ENCODE results near the gene SYT13. TPM values are rescaled to one million over a fixed set of nuclear protein-coding genes. Genes with fewer than 3 reads are reported as not detected.

Gene SYT13
- total and polyA plus RNA-seq, 2 donors (not counting 3 experiments of a cell fraction or from before 2014, with no cell fraction given), result not detected

DNA sequence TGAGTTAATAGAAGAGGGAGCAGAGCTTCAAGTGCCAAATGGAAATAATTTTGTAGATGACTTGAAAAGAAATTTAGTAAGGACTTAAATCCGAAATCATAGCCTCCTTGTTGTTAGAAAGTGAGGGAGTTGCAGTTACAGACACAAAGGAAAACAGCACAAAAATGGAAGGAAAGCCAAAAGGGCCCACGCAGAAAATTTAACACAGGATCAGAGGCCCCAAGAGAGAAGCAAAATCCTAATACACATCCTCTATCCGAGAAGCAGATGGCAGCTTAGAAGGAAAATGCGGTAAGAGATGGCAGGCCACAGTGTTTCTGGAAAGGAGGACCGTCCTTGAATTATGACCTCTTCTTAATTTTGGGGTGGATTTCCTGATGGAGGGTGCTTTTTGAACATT is 48.7 kb upstream of the SYT13 start:
- Histone ChIP-seq H3K27me3 (ENCODE audit: control insufficient read depth in 2 of 2, insufficient read depth in 2 of 2, low read length in 2 of 2) (peaks cover 0 to 2% of the 10 kb centered on the region in 2 experiments), H3K4me3 (replicated peaks in 1 of 3; ENCODE audit: insufficient read depth in 1 of 3, low read depth in 1 of 3, low read length in 3 of 3) (no peak overlapping the region), H3K27ac (ENCODE audit: insufficient read depth, low read depth, low read length) (no peak overlapping the region), H3K4me2 (ENCODE audit: insufficient read depth, low read length) (no peak overlapping the region), H4K20me1 (replicated peaks; ENCODE audit: control insufficient read depth, extremely low read depth, insufficient read depth, low read length) (no peaks in the 10 kb centered on the region), H3K79me2 (ENCODE audit: control insufficient read depth, insufficient read depth, low read length) (no peaks in the 10 kb centered on the region), H2AFZ (ENCODE audit: low read depth, low read length) (no peak overlapping the region), H3K9me3 (replicated peaks; ENCODE audit: control insufficient read depth, insufficient read depth, low read length) (no peaks in the 10 kb centered on the region), H3K36me3 (ENCODE audit: control insufficient read depth in 2 of 2, extremely low read depth in 1 of 2, insufficient read depth in 2 of 2, low read length in 2 of 2) (no peaks in the 10 kb centered on the region), H3K9me1 (replicated peaks; ENCODE audit: control insufficient read depth, extremely low read depth, insufficient read depth, low read length) (no peaks in the 10 kb centered on the region), H3K4me1 (ENCODE audit: control insufficient read depth, extremely low read depth, insufficient read depth, low read length) (peaks cover 10% of the 10 kb centered on the region), H3K9ac (replicated peaks; ENCODE audit: extremely low read depth, insufficient read depth, low read length) (no peak overlapping the region)
- intact Hi-C loops (cut with micrococcal nuclease), result no loop called here
- FAIRE-seq (no peak), DNase-seq (ENCODE audit: low read depth, low spot score) (no peak)
- ChIA-PET CTCF (interaction anchor here (0.9 to 4.3 kb wide), 5 partner anchors 9 to 437 kb away, joined by 3 to 62 read pairs (median 3); no protein-coding TSS in a partner anchor), POLR2A (no interaction called here)
- no TSS peak for BruUV-seq (replicated peaks)
- TF ChIP-seq, protein P1, sequence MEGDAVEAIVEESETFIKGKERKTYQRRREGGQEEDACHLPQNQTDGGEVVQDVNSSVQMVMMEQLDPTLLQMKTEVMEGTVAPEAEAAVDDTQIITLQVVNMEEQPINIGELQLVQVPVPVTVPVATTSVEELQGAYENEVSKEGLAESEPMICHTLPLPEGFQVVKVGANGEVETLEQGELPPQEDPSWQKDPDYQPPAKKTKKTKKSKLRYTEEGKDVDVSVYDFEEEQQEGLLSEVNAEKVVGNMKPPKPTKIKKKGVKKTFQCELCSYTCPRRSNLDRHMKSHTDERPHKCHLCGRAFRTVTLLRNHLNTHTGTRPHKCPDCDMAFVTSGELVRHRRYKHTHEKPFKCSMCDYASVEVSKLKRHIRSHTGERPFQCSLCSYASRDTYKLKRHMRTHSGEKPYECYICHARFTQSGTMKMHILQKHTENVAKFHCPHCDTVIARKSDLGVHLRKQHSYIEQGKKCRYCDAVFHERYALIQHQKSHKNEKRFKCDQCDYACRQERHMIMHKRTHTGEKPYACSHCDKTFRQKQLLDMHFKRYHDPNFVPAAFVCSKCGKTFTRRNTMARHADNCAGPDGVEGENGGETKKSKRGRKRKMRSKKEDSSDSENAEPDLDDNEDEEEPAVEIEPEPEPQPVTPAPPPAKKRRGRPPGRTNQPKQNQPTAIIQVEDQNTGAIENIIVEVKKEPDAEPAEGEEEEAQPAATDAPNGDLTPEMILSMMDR (IDR thresholded peaks at IDR 0.05; ENCODE audit: extremely low read depth in 1 of 2, insufficient read depth in 1 of 2, low read depth in 1 of 2, low read length in 2 of 2), result no peak
- TF ChIP-seq, protein P2, sequence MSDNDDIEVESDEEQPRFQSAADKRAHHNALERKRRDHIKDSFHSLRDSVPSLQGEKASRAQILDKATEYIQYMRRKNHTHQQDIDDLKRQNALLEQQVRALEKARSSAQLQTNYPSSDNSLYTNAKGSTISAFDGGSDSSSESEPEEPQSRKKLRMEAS (IDR thresholded peaks at IDR 0.05; ENCODE audit: insufficient read depth, insufficient read length), result no peak
- TF ChIP-seq POLR2AphosphoS5 (IDR thresholded peaks at IDR 0.05; ENCODE audit: insufficient read depth, low read depth, low read length) (no peak), FOS (IDR thresholded peaks at IDR 0.05; ENCODE audit: borderline replicate concordance, insufficient read depth, low read length) (no peak), MYC (IDR thresholded peaks at IDR 0.05; ENCODE audit: low read depth, low read length) (no peak), POLR2A (IDR thresholded peaks at IDR 0.05; ENCODE audit: low read depth, low read length) (no peak), JUN (IDR thresholded peaks at IDR 0.05; ENCODE audit: borderline replicate concordance, insufficient read depth, insufficient read length, low read depth) (no peak)
- dilution Hi-C loops (cut with MboI; ENCODE audit: extremely low pct_ligation_motif_present, low sequenced_read_pairs), result loop anchor here (5.0 kb wide), 1 partner anchor 223 kb away; no protein-coding TSS in a partner anchor
